Breast epithelium (tissue), 4 donors: ENCODE measurements around the gene SLC35F1. TPM values are rescaled to one million over a fixed set of nuclear protein-coding genes. Genes with fewer than 3 reads are reported as not detected.

Experiments used
- DNase-seq, 2 donors: peaks; one replicate each; pipeline ENCODE4 v3.0.0-alpha.2; 2019; ENCODE audit warnings: low spot score in 2 of 2
- H3K27ac ChIP-seq, 2 donors: fragments of 200-600 bp; sonication (generic) in 1 of 2; one replicate each; pipeline ENCODE4 v1.5.1; 2016 to 2019; ENCODE audit warnings: mild to moderate bottlenecking in 1 of 2
- H3K27me3 ChIP-seq, 2 donors: fragments of 200-600 bp; sonication (generic) in 1 of 2; one replicate each; pipeline versions ENCODE4 v1.5.1 to v1.6.0; 2017 to 2019; ENCODE audit warnings: control low read depth in 1 of 2, mild to moderate bottlenecking in 1 of 2
- H3K36me3 ChIP-seq: fragments of 200-600 bp; one replicate; pipeline ENCODE4 v1.5.1; 2019
- H3K4me1 ChIP-seq, 2 donors: fragments of 200-600 bp; sonication (generic); one replicate each; pipeline ENCODE4 v1.5.1; 2016 to 2019; ENCODE audit warnings: control low read depth in 1 of 2
- H3K4me3 ChIP-seq, 3 donors: fragments of 200-600 bp; sonication (generic); 1 replicate in 2 of 3; 2 replicates in 1 of 3; pipeline ENCODE4 v1.5.1; 2016 to 2019; ENCODE audit warnings: mild to moderate bottlenecking in 3 of 3, moderate library complexity in 2 of 3
- H3K9me3 ChIP-seq, 2 donors: fragments of 200-600 bp; sonication (generic) in 1 of 2; one replicate each; pipeline ENCODE4 v1.5.1; 2016 to 2019; ENCODE audit warnings: control low read depth in 1 of 2
- CTCF ChIP-seq, 3 donors: fragments of 450-650 bp; IDR thresholded peaks; one replicate each; pipeline ENCODE4 v1.5.1; 2016 to 2017; ENCODE audit warnings: antibody characterized with exemption in 3 of 3, mild to moderate bottlenecking in 3 of 3, moderate library complexity in 3 of 3
- POLR2A ChIP-seq: fragments of 450-650 bp; IDR thresholded peaks from one replicate; pipeline ENCODE4 v1.6.1; 2016; ENCODE audit warnings: antibody characterized with exemption, mild to moderate bottlenecking, moderate library complexity
- POLR2AphosphoS5 ChIP-seq, 3 donors: sonication (generic); formaldehyde crosslinking; IDR thresholded peaks; one replicate each; pipeline ENCODE4 v1.6.1; 2017; ENCODE audit warnings: antibody characterized with exemption in 3 of 3
- intact Hi-C: fragments of 100-400 bp; cut with DNase I; formaldehyde crosslinking; loops from one replicate; pipeline ENCODE4 v1.15.1; 2023; ENCODE audit warnings: low total_unique reads
- total RNA-seq, 3 donors: library from RNA; depleted of rRNA; stranded (reverse); fragments of >200 nt; gene quantifications; one replicate each; pipeline ENCODE4 v1.1.0, GENCODE V29; 2016

SLC35F1 gene
- total RNA-seq, 3 donors from 2014 or later: 0.66 to 2.5 (median 0.80) TPM

GRCh38 chr6:117985916-117986315 is 78.9 kb downstream of the SLC35F1 start:
- H3K27ac ChIP-seq: no peak overlapping the region
- intact Hi-C loops: no loop called here
- no peaks in the 10 kb centered on the region for H3K9me3 ChIP-seq
- TF ChIP-seq POLR2AphosphoS5 (IDR thresholded peaks at IDR 0.05): no peak
- TF ChIP-seq POLR2A: no peak
- no peak for TF ChIP-seq CTCF (IDR thresholded peaks at IDR 0.05)
- H3K4me3 ChIP-seq: no peak overlapping the region
- no peaks in the 10 kb centered on the region for H3K27me3 ChIP-seq
- no peaks in the 10 kb centered on the region for H3K4me1 ChIP-seq
- no peak for DNase-seq
- H3K36me3 ChIP-seq: no peaks in the 10 kb centered on the region

- Histone ChIP-seq H3K4me3 (no peak overlapping the region), H3K4me1 (no peaks in the 10 kb centered on the region), H3K27me3 (no peaks in the 10 kb centered on the region), H3K9me3 (no peaks in the 10 kb centered on the region), H3K27ac (no peak overlapping the region), H3K36me3 (no peaks in the 10 kb centered on the region)
- TF ChIP-seq POLR2A (no peak), CTCF (IDR thresholded peaks at IDR 0.05) (no peak), POLR2AphosphoS5 (IDR thresholded peaks at IDR 0.05) (no peak)
- DNase-seq: no peak
- intact Hi-C loops: no loop called here
Measured at GRCh38 chr6:117986396-117986795, 79.3 kb downstream of the SLC35F1 start.

GRCh38 chr6:117989086-117989485 is 82.0 kb downstream of the SLC35F1 start:
- H3K4me3 ChIP-seq: no peak overlapping the region
- H3K36me3 ChIP-seq: no peaks in the 10 kb centered on the region
- no peak for TF ChIP-seq POLR2A
- DNase-seq: no peak
- no peaks in the 10 kb centered on the region for H3K9me3 ChIP-seq
- H3K27me3 ChIP-seq: no peaks in the 10 kb centered on the region
- H3K27ac ChIP-seq: no peak overlapping the region
- H3K4me1 ChIP-seq: no peaks in the 10 kb centered on the region
- intact Hi-C loops: no loop called here

- no peak overlapping the region for H3K4me3 ChIP-seq
- no peak for DNase-seq
- H3K27ac ChIP-seq: no peak overlapping the region
- no peaks in the 10 kb centered on the region for H3K4me1 ChIP-seq
- H3K9me3 ChIP-seq: no peaks in the 10 kb centered on the region
- intact Hi-C loops: no loop called here
- no peaks in the 10 kb centered on the region for H3K27me3 ChIP-seq
- TF ChIP-seq POLR2AphosphoS5 (IDR thresholded peaks at IDR 0.05): no peak
- no peak for TF ChIP-seq CTCF (IDR thresholded peaks at IDR 0.05)
- TF ChIP-seq POLR2A: no peak
- no peaks in the 10 kb centered on the region for H3K36me3 ChIP-seq
Measured at GRCh38 chr6:117990151-117990550, 83.1 kb downstream of the SLC35F1 start.

GRCh38 chr6:117992856-117993255 is 85.8 kb downstream of the SLC35F1 start:
- no peak for TF ChIP-seq POLR2AphosphoS5 (IDR thresholded peaks at IDR 0.05)
- TF ChIP-seq CTCF (IDR thresholded peaks at IDR 0.05): no peak
- no peak for TF ChIP-seq POLR2A
- Histone ChIP-seq H3K4me3 (no peak overlapping the region), H3K9me3 (no peaks in the 10 kb centered on the region), H3K4me1 (no peaks in the 10 kb centered on the region), H3K27me3 (no peaks in the 10 kb centered on the region), H3K27ac (no peak overlapping the region), H3K36me3 (no peaks in the 10 kb centered on the region)
- DNase-seq: no peak
- intact Hi-C loops: no loop called here

- H3K9me3 ChIP-seq: no peaks in the 10 kb centered on the region
- H3K27me3 ChIP-seq: no peaks in the 10 kb centered on the region
- H3K4me3 ChIP-seq: no peak overlapping the region
- no peaks in the 10 kb centered on the region for H3K4me1 ChIP-seq
- no peaks in the 10 kb centered on the region for H3K36me3 ChIP-seq
- TF ChIP-seq POLR2AphosphoS5 (IDR thresholded peaks at IDR 0.05): no peak
- no peak for TF ChIP-seq POLR2A
- TF ChIP-seq CTCF (IDR thresholded peaks at IDR 0.05): no peak
- H3K27ac ChIP-seq: no peak overlapping the region
- intact Hi-C loops: no loop called here
- no peak for DNase-seq
Measured at GRCh38 chr6:118012944-118013343, 105.9 kb downstream of the SLC35F1 start.
